ENCODE measurements around the gene BCL2L13.

The BCL2L13 gene

GRCh38 chr22:17767233-17768065 is 128.9 kb downstream of the BCL2L13 start:
- peak; percentile 98 to 99 for ATAC-seq

GRCh38 chr22:17769013-17769715 is 130.6 kb downstream of the BCL2L13 start:
- ATAC-seq = no peak

GRCh38 chr22:17769716-17770082 is 131.1 kb downstream of the BCL2L13 start:
- no peak for ATAC-seq

GRCh38 chr22:17770180-17771077 is 131.9 kb downstream of the BCL2L13 start:
- ATAC-seq = no peak

- no peak for ATAC-seq
These were observed 133.8 kb downstream of the BCL2L13 start for GRCh38 chr22:17772249-17772957.

- no peak for ATAC-seq
These were observed 134.5 kb downstream of the BCL2L13 start for GRCh38 chr22:17772958-17773605.

GRCh38 chr22:17773606-17774205 is 135.1 kb downstream of the BCL2L13 start:
- ATAC-seq = peak; percentile 61 to 63

GRCh38 chr22:17774206-17774925 is 135.8 kb downstream of the BCL2L13 start, which contains the start of gene BID:
BID (minus strand) TSS chr22:17774469; CDS start chr22:17750116, 24,353 bp downstream.
- ATAC-seq = peak; percentile 24 to 44

GRCh38 chr22:17774926-17775685 is 136.5 kb downstream of the BCL2L13 start:
- ATAC-seq = no peak

GRCh38 chr22:17775781-17776465 is 137.4 kb downstream of the BCL2L13 start:
- ATAC-seq = no peak

- peak; percentile 36 to 46 for ATAC-seq
These were observed 138.6 kb downstream of the BCL2L13 start for GRCh38 chr22:17777005-17777716.

GRCh38 chr22:17777717-17778044 is 139.1 kb downstream of the BCL2L13 start:
- no peak for ATAC-seq

GRCh38 chr22:17778412-17778976 is 139.9 kb downstream of the BCL2L13 start:
- ATAC-seq = no peak

GRCh38 chr22:17779286-17780115 is 140.9 kb downstream of the BCL2L13 start:
- ATAC-seq = peak; percentile 4 to 7

GRCh38 chr22:17780116-17780740 is 141.7 kb downstream of the BCL2L13 start:
- ATAC-seq = no peak

Measured in activated CD4-positive, CD25-positive, alpha-beta regulatory T cell treated with anti-CD3 and anti-CD28 coated beads, Interleukin-2, amount 50 U/mL, for 24 hours (primary cell).